Sciatic nerve (tissue), 2 donors: ENCODE results near the gene SLC6A1. TPM values are rescaled to one million over a fixed set of nuclear protein-coding genes. Genes with fewer than 3 reads are reported as not detected.
A peak's percentile ranks its signal among the peaks of the same experiment; 100 is the strongest.
"Not testable (repeated sequence)": the region's sequence is repeated elsewhere in the genome, so short reads cannot be mapped to it uniquely, and the experiment has no call there.

ENCODE experiments used
- ATAC-seq: fragments of 200-7000 bp; cut with Tn5 transposase; one replicate; pipeline ENCODE4 v1.9.1; 2020; ENCODE audit warnings: mild to moderate bottlenecking, moderate library complexity
- DNase-seq: peaks from one replicate; pipeline ENCODE4 v3.0.0-alpha.2; 2020; ENCODE audit warnings: low spot score
- intact Hi-C: fragments of 100-400 bp; cut with DNase I; formaldehyde crosslinking; loops from one replicate; pipeline ENCODE4 v1.14.2; 2022
- total RNA-seq: library from RNA; stranded (reverse); fragmentation: NEBNext Ultra II Directional; extraction: Animal tissue kit (Norgen Biotek cat#: 25700); gene quantifications from one replicate; pipeline ENCODE4 v1.2.1, GENCODE V29; 2021
- donor health status: DM: no; HTN: no; CAD: no.
- donor health status: DM: no; HTN: no; CAD: no.

The SLC6A1 gene
- total RNA-seq, 1 donor from 2014 or later = 10.9 TPM

DNA sequence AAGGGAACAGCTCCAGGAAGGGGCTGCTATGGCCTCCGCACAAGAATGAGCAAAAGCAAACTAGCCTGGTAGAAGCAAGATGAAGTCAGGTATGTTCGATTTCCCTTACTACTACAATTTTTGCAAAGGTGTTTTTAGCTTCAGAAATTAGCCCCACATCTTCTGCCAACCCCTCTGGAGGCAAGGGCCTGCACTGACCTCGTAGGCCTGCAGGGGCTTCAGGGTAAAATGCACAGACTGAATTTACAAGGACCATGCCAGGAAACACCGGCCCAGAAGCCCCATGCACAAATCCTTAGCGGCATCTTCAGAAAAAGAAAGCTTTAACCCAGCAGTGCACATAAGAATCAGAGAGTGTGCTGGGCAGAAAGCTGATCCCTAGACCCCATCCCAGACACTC is 53.0 kb downstream of the SLC6A1 start:
- DNase-seq (no peak), ATAC-seq (no peak)
- intact Hi-C loops = no loop called here

DNA sequence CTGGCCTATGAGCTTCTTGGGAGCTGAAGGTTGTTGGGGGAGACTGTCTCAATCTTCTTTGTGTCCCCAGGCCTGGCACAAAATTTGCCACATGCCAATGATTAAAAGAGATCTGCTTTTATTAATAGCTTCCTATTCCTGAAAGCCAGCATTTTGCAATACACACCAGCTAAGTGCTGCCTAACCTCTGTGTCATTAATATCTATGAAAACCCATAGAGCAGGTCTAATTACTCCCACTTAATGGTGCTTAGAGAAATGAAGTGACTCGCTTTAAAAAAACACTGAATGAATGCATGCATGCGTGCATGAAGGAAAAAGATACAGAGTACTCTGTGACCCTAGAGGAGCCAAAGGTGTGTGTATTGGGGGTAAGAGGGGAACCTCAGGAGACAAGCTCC is 55.0 kb downstream of the SLC6A1 start:
- ATAC-seq = no peak
- DNase-seq = no peak
- intact Hi-C loops = no loop called here

DNA sequence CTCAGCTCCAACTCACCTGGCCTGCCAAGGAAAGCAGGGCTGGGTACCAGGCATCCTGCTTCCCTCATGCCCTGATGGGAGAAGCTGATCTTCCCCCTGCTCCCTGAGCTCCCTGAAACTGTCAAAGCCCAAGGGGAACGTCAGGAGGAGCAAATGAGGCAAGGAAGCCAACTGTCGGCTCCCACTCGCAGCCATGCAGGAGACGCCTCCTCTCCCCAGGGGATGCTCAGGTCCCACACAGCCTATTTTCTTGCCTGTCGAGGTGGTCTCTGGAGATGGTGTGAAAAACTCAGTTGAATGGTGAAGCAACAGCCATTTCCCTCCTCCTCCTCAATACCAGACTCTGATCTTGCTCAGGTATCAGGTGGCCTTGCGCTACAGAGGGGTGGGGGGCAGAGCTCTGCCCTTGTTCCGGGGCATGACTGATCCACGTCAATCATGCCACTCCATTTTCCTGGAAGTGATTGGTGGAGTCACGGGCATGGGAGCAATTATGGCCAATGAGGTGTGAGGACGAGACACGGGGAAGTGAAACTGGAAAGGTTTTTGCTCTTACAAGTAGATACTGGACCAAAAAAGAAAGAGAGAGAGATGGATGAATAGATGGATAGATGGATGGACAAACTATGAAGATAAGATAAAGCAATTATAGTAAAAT is 58.2 kb downstream of the SLC6A1 start:
- intact Hi-C loops = loop anchor here (10.0 kb wide), 2 partner anchors 106 to 286 kb away; no protein-coding TSS in a partner anchor
- ATAC-seq = no peak
- DNase-seq = no peak

DNA sequence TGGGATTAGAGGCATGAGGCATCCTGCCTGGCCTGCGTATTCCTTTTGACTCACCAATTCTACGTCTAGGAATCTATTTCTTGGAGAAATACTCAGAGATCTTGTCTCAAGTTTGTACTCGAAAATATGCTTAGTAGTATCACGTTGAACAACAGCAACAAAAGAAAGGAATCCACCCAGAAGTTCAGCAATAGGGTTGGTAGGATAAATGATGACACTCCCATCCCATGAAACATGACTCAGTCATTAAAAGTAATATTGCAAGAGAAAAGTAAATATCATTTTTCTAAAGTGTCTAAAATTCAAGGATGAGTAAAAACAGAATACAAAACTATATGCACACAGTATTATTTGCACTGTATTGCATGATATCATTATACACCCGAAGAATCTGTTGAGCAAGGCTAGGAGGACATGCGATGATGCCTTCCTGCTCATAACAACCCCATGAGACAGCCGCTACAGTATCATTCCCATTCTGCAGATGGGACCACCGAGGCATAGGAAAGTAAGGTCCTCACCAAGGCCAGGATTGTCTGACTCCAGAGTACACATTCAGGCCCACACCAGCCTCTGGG is 61.5 kb downstream of the SLC6A1 start:
- intact Hi-C loops = loop anchor here (10.0 kb wide), 2 partner anchors 109 to 289 kb away; no protein-coding TSS in a partner anchor
- ATAC-seq (no peak), DNase-seq (no peak)

DNA sequence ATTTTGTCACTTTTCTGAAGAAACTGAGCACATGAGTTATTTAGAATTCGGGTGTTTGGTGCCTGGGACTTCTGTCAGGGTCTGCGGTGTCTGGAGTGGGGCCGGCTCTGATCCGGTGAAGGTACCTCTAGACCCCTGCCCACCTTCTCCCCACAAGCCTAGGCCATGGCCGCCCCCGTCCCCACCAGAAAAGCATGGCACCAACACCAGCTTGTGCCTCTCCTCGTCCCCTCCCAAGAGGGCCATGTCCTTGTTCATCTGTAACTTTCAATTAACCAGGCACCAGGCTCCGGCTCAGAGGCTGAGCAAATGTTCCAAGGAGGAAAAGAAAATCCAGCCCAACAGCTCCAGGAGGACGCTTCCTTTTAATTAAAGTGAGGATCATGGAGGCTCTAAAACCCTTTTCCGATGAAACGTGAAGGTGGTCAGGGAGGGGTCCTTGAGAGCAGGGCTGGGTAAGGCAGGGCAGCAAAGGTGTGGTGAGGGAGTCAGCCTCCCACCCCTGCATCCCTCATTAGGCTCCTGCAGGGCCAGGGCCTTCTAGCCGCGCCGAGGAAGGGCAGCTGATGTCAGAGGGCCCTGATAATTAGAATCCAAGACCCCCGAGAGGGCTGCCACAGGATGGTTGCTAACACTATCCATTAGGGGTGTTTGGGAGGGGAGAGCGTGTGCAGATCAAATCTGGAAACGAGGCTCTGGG is 62.3 kb downstream of the SLC6A1 start:
- intact Hi-C loops = loop anchor here (10.0 kb wide), 2 partner anchors 110 to 290 kb away; no protein-coding TSS in a partner anchor

DNA sequence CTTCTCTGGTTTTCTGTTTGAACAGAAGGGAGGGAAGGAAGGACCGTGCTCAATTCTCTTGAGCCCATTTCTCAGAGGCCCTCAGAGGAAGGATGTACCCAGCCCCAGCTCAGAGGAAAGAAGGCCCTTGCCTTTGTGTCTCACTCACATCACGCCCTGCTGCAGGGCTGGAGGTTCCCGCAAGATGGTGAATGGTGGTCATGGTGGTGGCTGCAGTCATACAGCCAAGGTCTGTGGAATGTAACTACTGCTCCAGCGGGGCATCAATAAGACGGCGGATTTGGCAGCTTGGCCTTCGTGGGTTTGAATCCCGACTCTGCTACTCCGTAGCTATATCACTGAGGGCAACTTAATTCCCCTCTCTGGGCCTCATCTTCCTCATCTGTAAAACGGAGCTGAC is 62.9 kb downstream of the SLC6A1 start:
- intact Hi-C loops = loop anchor here (10.0 kb wide), 2 partner anchors 111 to 291 kb away; no protein-coding TSS in a partner anchor
- ATAC-seq (no peak), DNase-seq (no peak)

More for the DNA sequence above, 62.3 kb downstream of the SLC6A1 start:
- ATAC-seq (no peak), DNase-seq (no peak)

DNA sequence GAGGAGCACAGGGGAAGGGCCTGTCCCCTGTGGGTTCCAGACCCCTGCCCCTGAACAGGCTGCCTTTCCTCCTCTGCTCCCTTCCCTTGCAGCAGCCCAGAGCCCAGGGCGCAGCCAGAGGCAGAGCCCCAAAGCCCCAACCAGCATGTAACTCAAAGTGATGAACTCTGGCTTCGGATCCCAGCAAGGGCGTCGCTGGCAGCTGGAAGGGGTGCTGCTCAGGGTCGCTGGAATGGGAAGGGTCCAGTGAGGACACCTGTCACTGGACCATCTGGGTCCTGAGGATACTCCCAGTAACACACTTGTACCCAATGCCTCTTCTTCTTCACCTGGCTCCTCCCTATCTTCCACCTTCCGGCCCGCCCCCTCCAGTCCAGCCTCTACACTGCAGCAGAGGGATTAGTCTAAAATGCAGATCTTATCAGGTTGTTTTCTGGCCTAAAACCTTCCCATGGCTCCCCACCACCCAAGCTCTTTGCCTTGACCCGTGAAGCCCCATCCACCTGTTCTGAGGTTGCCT is 64.0 kb downstream of the SLC6A1 start:
- no peak for ATAC-seq
- DNase-seq = no peak
- intact Hi-C loops = loop anchor here (10.0 kb wide), 2 partner anchors 112 to 292 kb away; no protein-coding TSS in a partner anchor

GRCh38 chr3:11057655-11058054 is 65.1 kb downstream of the SLC6A1 start:
- ATAC-seq (no peak), DNase-seq (no peak)
- intact Hi-C loops = loop anchor here (10.0 kb wide), 2 partner anchors 113 to 293 kb away; no protein-coding TSS in a partner anchor

DNA sequence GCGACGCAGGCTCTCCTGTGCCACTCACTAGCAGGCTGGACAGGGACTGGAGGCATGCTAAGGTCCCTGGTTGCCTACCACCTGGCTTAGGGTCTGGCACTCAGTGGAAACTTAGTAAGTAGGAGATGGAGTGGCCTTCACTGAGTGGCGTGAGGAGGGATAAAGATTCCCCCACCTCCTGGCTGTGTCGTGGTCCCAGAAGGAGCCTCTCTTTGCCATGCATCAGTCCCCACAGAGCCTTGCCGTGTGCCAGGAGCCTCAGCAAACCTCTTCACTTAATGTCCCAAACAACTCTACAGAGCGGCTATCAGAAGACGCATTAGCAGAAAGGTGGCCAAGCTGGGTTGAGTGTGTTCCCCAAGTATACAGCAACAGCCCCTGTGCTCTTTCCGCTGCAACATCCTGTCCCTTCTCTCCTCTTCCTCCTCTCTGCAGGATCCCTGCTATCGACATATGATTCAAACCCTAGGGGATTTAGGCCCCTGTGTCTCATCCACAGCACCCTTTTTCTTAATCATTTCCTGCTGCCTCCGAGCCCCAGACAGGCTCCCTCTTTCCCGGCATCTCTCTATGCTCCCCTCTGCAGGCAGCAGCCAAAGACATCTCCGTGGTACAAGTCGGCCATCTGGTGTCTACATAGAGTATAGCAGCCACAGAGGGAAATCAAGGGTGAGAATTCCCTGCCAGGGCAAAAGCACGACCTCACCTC is 66.7 kb downstream of the SLC6A1 start:
- DNase-seq = no peak
- ATAC-seq = peak; percentile 92

GRCh38 chr3:11059799-11060115 is 67.2 kb downstream of the SLC6A1 start:
- no peak for ATAC-seq
- DNase-seq = no peak
- intact Hi-C loops = loop anchor here (10.0 kb wide), 2 partner anchors 115 to 295 kb away; no protein-coding TSS in a partner anchor

More for the DNA sequence above, 66.7 kb downstream of the SLC6A1 start:
- intact Hi-C loops = loop anchor here (10.0 kb wide), 2 partner anchors 114 to 294 kb away; no protein-coding TSS in a partner anchor

DNA sequence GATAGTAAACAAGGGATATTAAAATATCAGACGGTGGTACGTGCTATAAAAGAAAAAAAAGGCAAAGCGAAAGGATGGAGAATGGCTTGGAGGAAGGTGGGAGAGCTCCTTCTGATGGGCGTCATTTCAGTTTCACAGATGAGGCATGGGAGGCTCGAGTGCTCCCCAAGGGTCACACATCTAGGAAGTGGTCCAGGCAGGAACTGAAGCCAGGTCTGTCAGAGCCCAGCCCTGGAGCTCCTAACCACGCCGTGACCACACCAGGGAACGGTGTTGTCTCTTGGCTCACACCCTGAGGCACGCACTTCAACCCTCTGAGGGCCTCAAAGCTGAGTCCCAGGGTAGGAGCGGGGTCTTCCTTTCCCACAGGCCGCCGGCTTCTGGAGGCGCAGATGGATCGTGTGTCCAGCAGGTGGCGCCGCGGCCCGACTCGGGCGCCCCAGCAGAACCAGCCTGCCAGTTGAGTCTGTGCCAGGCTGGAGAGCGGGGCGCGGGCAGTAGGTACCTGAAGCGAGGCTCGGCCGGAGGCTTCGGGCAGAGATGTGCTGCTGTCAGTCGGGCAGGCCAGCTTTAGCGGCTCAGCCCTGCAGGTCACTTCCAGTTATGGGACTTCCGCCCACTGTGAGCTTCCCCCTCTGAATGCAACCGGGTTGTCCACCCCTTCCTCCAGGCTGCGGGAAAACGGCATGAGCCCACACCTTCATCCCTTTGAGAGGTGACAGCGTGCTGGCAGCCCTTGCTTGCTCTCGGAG is 68.1 kb downstream of the SLC6A1 start:
- ATAC-seq (peak; percentile 83), DNase-seq (peak; percentile 80)
- intact Hi-C loops = no loop called here

- intact Hi-C loops, DNase-seq, ATAC-seq: not testable (repeated sequence)
Measured at GRCh38 chr3:11061268-11061871, 68.8 kb downstream of the SLC6A1 start.

DNA sequence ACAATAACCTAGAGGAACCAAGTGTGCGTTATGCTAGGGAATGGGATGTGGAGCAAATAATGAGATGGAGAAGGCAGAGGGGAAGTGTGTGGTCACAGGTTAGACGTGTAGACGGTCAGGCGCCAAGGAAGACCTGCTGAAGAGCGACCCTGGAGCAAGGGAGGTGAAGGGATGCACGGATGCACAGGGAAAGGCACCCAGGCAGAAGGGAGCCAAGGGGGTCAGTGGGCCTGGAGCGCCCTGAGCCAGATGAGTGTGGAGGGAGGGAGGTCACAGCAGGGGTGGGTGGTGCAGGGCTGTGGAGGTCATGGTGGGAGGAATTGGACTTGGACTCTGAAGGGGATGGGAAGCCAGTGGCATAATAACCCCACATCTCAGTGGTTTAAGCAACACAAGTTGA is 70.2 kb downstream of the SLC6A1 start:
- intact Hi-C loops = no loop called here
- no peak for DNase-seq
- no peak for ATAC-seq

GRCh38 chr3:11071096-11071755 is 78.7 kb downstream of the SLC6A1 start:
- ATAC-seq = no peak

DNA sequence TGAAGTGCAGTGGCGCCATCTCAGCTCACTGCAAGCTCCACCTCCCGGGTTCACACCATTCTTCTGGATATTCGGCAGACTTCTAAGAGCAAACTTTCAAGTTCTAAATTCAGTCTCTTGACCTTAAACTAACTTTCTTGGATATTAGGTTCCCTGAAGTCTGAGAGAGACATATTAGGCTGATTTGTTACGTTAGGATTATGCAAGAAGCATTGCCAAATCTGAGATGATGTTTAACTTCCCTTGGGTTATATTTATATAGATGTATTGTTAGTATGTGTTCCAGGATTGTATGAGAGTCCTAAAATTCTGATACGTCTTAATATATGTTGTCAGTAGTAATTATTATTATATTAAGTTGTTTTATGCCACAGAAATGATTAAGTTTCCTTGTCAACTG is 80.1 kb downstream of the SLC6A1 start:
- intact Hi-C loops = no loop called here
- DNase-seq (no peak), ATAC-seq (no peak)

More at GRCh38 chr3:11071096-11071755, 78.7 kb downstream of the SLC6A1 start:
- DNase-seq = no peak
- intact Hi-C loops = no loop called here

DNA sequence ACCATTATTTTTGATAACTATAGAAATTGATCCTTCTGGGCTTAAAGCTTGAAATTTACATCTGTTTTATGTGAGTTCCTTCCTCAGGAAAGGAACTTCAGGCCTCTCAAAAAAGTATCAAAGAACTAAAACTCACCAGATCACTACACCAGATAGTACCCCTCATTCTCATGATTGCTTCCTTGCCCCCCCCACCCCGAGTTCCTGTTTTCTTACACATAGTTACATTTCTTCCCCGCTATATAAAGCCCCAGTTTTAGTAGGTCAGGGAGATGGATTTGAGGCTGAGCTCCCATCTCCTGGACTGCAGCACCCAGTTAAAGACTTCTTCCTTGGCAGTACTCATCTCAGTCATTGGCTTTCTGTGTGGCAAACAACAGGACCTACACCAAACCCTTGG is 81.5 kb downstream of the SLC6A1 start:
- ATAC-seq (no peak), DNase-seq (no peak)
- intact Hi-C loops = no loop called here

GRCh38 chr3:11074451-11074850 is 81.9 kb downstream of the SLC6A1 start:
- DNase-seq (no peak), ATAC-seq (no peak)
- intact Hi-C loops = no loop called here
